IPS-NIHi7 (cell line): ENCODE data around the gene MRPL45.

Source experiments
- DNase-seq: peaks from one replicate; pipeline ENCODE4 v3.0.0; 2012; ENCODE audit warnings: mixed read lengths; ENCODE audit errors: extremely low spot score

The MRPL45 gene

GRCh38 chr17:38349097-38349730 is 52.2 kb downstream of the MRPL45 start:
- peak; percentile 76 for DNase-seq

GRCh38 chr17:38350035-38350434 is 53.1 kb downstream of the MRPL45 start:
- no peak for DNase-seq

- peak; percentile 94 for DNase-seq
These were observed 54.6 kb downstream of the MRPL45 start, which contains the start of gene SOCS7 for GRCh38 chr17:38351412-38352222. Gene SOCS7, plus strand, starts transcription at chr17:38351844. Its CDS starts 209 bp downstream, at chr17:38352053.

GRCh38 chr17:38352245-38353085 is 55.5 kb downstream of the MRPL45 start:
- peak; percentile 57 for DNase-seq

GRCh38 chr17:38353086-38353604 is 56.2 kb downstream of the MRPL45 start:
- DNase-seq: no peak

- no peak for DNase-seq
These were observed 56.7 kb downstream of the MRPL45 start for GRCh38 chr17:38353668-38354067.

- DNase-seq: no peak
These were observed 57.5 kb downstream of the MRPL45 start for GRCh38 chr17:38354466-38354865.

- DNase-seq: no peak
These were observed 58.3 kb downstream of the MRPL45 start for GRCh38 chr17:38355251-38355650.

- no peak for DNase-seq
These were observed 60.6 kb downstream of the MRPL45 start for GRCh38 chr17:38357486-38358123.

GRCh38 chr17:38358586-38359513 is 61.9 kb downstream of the MRPL45 start:
- DNase-seq: no peak

- DNase-seq: no peak
These were observed 64.9 kb downstream of the MRPL45 start for GRCh38 chr17:38361694-38362465.

- no peak for DNase-seq
These were observed 66.0 kb downstream of the MRPL45 start for GRCh38 chr17:38363016-38363415.

GRCh38 chr17:38364741-38365140 is 67.8 kb downstream of the MRPL45 start:
- peak; percentile 5 for DNase-seq

GRCh38 chr17:38369124-38369886 is 72.3 kb downstream of the MRPL45 start:
- DNase-seq: peak; percentile 4
